Esophagus muscularis mucosa (tissue), 4 donors: Measurements from ENCODE around the gene RNF146.

Experiments
- CTCF ChIP-seq, 3 experiments: fragments of 200-600 bp in 2 of 3; fragments of 450-650 bp in 1 of 3; sonication (generic) in 2 of 3; IDR thresholded peaks; one replicate each; pipeline ENCODE4 v1.5.1; 2017 to 2019; ENCODE audit warnings: antibody characterized with exemption in 3 of 3, mild to moderate bottlenecking in 2 of 3, moderate library complexity in 1 of 3
- EP300 ChIP-seq: sonication (generic); formaldehyde crosslinking; IDR thresholded peaks from one replicate; pipeline ENCODE4 v1.6.1; 2017; ENCODE audit warnings: antibody characterized with exemption
- POLR2A ChIP-seq: fragments of 450-650 bp; IDR thresholded peaks from one replicate; pipeline ENCODE4 v1.6.1; 2017; ENCODE audit warnings: antibody characterized with exemption, moderate library complexity, mild to moderate bottlenecking, low read depth

GRCh38 chr6:127332383-127332961 is 65.8 kb downstream of the RNF146 start:
- TF ChIP-seq POLR2A (no peak), CTCF (IDR thresholded peaks at IDR 0.05) (no peak), EP300 (no peak)
